Activated CD8-positive, alpha-beta memory T cell treated with anti-CD3 and anti-CD28 coated beads, Interleukin-2, amount 50 U/mL, for 48 hours (primary cell): ENCODE results near the gene TNFRSF19.
"Not testable (repeated sequence)": the region's sequence is repeated elsewhere in the genome, so short reads cannot be mapped to it uniquely, and the experiment has no call there.

Experiments used
- DNase-seq: peaks from one replicate; pipeline ENCODE4 v3.0.0-alpha.2; 2020

Gene TNFRSF19

DNA sequence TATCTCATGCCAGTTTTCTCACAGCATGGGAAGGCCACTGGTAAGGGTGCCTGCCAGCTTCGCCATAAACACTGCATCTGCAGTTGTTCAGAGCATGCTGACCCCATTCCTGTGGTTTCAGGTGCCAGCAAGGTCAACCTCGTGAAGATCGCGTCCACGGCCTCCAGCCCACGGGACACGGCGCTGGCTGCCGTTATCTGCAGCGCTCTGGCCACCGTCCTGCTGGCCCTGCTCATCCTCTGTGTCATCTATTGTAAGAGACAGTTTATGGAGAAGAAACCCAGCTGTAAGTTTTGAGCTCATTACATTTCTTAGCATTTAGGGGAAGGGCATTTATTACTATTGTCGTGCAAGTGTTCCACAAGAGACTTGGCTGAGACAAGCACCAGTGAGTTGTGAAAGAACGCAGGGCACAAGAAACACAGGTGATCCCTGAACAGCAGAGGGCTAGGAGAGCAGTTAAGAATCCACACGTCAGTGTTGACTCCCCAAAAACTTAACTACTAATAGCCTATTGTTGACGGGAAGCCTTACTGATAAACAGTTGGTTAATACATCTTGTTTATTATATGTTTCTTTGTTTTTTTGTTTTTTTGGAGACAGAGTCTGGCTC lies 88.8 kb downstream of the TNFRSF19 start:
- no peak for DNase-seq

DNA sequence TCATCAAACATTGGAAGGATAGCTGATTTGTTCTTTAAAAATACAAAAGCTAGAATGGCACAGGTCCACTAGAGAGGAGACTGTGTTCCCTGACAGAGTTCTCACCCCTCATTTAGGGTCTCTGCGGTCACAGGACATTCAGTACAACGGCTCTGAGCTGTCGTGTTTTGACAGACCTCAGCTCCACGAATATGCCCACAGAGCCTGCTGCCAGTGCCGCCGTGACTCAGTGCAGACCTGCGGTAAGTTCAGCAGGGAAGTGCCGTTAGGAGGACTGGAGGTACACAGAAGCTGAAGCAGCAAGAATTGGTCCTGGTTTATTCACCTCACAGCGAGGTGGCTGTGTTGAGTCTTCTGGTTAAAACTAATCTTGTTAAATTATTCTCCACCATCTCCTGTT lies 90.0 kb downstream of the TNFRSF19 start:
- no peak for DNase-seq

DNA sequence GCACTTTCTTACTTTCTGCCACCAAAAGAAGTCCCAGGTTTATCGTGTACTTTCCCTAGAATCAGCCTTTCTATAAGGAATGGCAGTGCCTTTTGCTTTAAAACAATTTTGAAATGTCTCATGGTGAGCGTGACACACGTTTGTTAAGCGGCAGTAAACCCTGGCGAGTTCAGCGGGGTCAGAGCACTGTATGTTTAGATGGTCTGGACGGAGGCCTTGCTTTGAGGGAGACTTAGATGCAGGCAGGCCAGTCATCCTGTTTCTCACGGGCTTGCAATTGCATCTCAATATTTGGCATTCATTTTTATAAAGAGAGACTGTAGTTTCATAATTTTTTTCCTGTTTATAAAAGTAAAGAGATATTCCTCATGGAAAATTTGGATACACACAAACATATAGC lies 96.4 kb downstream of the TNFRSF19 start:
- no peak for DNase-seq

GRCh38 chr13:23667750-23668149 lies 97.5 kb downstream of the TNFRSF19 start:
- no peak for DNase-seq

GRCh38 chr13:23668562-23668961 lies 98.3 kb downstream of the TNFRSF19 start:
- no peak for DNase-seq

- DNase-seq = no peak
Observed at GRCh38 chr13:23670793-23671192, 100.6 kb downstream of the TNFRSF19 start.

DNA sequence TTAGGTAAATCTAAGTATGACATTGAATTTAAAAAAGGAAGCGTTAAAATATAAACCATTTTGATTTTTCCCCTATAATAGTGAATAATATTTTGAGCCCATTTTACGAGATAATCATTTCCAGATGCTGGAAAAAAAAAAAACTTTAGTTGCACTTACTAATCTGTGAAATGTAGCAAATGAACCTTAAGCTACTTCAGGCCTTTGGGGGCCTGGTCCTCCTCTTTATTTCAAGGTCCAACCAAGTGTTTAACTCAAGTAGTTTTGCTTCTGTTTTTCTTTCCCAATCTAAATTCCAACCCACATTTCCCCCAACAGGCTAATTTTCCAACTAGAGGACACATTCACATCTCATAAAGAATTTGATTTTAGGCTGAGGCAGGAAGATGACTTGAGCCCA lies 101.2 kb downstream of the TNFRSF19 start:
- DNase-seq = no peak

- no peak for DNase-seq
Observed at GRCh38 chr13:23671897-23672296, 101.7 kb downstream of the TNFRSF19 start.

GRCh38 chr13:23672616-23673015 lies 102.4 kb downstream of the TNFRSF19 start:
- no peak for DNase-seq

DNA sequence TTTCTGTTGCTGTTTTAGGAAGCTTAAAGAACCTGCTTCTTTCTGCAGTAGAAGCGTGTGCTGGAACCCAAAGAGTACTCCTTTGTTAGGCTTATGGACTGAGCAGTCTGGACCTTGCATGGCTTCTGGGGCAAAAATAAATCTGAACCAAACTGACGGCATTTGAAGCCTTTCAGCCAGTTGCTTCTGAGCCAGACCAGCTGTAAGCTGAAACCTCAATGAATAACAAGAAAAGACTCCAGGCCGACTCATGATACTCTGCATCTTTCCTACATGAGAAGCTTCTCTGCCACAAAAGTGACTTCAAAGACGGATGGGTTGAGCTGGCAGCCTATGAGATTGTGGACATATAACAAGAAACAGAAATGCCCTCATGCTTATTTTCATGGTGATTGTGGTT lies 103.1 kb downstream of the TNFRSF19 start:
- DNase-seq = no peak

- DNase-seq = no peak
Observed at GRCh38 chr13:23673867-23674605, 103.8 kb downstream of the TNFRSF19 start.

- DNase-seq = no peak
Observed at GRCh38 chr13:23674795-23675640, 104.8 kb downstream of the TNFRSF19 start.

DNA sequence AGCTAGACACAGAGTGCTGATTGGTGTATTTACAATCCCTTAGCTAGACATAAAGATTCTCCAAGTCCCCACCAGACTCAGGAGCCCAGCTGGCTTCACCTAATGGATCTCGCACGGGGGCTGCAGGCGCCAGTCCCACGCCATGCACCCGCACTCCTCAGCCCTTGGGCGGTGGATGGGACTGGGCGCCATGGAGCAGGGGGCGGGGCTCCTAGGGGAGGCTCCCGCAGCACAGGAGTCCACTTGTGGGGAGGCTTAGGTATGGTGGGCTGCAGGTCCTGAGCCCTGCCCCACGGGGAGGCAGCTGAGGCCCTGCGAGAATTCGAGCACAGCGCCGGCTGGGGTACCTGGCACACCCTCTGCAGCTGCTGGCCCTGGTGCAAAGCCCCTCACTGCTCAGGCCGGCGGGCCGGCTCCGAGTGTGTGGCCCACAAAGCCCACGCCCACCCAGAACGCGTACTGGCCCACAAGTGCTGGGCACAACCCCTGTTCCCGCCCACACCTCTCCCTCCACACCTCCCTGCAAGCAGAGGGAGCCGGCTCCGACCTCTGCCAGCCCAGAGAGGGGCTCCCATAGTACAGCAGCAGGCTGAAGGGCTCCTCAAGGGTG lies 107.6 kb downstream of the TNFRSF19 start:
- not testable (repeated sequence) for DNase-seq

GRCh38 chr13:23678795-23679194 lies 108.6 kb downstream of the TNFRSF19 start:
- no peak for DNase-seq

DNA sequence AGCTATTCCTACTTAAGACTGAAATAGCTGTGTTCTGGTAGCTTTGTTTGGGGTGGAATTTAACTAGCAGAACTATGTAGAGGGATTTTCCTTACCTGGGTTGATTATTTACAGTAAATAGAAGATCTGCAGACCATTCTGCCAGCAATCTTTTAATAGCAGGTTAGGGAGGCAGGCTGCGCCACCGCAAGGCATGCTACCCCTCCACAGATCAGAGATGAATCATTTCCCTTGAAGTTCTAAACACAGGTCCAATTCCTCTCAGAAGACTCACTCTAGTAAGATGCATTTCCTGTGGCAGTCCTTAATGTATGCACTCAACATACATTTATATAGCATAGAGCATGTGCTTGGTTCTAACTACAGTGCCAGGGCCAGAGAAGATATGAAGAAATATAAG lies 109.0 kb downstream of the TNFRSF19 start:
- DNase-seq = no peak

GRCh38 chr13:23680845-23681669 lies 110.8 kb downstream of the TNFRSF19 start:
- DNase-seq = no peak

- no peak for DNase-seq
Observed at GRCh38 chr13:23683084-23683483, 112.9 kb downstream of the TNFRSF19 start.

DNA sequence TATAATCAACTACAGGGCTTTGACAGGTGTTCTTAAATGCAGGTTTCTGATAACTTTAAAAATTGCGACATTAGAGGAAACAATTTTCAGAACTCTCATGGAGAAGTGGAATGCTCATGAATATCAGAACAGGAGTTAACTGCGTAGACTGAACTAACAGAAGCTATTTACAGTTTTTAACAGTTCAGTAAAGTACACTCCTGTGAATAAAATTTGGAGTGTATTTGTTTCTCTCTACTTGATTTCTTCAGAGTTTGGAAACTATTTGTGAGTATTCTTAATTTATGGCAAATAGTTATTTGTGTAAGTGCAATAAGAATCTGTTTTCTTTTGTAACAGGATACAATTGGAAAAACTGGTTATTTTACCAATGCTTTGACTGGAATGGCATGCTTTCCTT lies 114.4 kb downstream of the TNFRSF19 start:
- no peak for DNase-seq

DNA sequence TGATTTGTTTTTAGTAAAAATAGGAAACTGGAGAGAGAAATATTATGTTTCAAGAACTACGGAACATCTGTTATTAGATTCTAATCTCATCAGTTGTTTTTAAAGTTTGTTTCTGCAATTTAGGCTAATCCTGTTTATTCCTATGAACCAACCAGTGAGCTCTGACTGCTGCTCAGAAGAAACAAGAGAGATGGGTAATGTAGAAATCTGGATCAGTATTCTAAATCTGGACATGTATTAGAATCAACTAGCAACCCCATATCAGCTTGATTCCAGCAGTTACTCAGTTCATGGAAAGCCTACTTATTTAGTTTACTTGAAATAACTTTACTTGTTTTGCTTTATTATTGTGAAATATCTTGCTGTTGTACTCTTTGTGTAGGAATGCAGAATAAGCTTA lies 115.2 kb downstream of the TNFRSF19 start:
- no peak for DNase-seq

GRCh38 chr13:23686948-23687347 lies 116.7 kb downstream of the TNFRSF19 start:
- DNase-seq = no peak

- no peak for DNase-seq
Observed at GRCh38 chr13:23687614-23688013, 117.4 kb downstream of the TNFRSF19 start.

GRCh38 chr13:23688336-23688735 lies 118.1 kb downstream of the TNFRSF19 start:
- DNase-seq = no peak

- DNase-seq = no peak
Observed at GRCh38 chr13:23690668-23691067, 120.5 kb downstream of the TNFRSF19 start.
